EH (cell line): Measurements from ENCODE around the gene HOXB4.

Experiments
- DNase-seq: peaks from one replicate; pipeline ENCODE4 v3.0.0-alpha.2; 2015; ENCODE audit warnings: low read depth

The HOXB4 gene

DNA sequence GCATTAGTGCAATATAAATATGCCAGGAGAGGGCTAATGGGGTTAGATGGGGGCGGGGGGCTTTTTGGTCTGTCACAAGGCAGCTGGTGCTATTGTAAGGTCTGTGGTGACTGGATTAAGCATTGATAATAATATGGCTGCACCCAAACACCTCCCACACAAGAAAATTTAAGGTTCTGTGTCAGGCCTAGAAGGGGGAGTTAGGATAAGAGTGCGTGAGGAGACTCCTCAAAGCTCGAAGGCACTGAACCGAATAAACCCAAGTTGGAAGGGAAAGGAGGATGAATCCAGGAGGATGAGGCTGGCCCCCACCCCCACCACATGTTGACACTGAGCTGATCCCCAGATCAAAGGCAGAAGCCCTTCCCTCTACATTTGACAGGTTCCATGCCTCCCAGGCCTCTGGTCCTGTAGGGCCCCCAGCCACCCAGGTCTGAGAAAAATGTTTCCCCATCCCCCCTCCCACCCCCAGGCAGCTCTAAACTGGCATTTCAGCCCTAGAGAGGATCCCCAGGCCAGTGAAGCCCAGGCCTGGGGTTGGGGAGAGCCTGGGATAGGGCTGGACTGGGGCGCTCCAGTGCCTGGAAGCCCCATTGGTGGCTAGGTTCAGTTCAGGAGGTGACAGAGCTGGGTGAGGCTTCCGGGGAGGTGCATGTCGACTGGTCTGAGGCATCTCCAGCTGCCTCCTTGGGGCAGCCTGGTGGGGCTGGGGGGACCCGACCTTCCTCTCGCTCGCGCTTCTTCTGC is 49.0 kb downstream of the HOXB4 start:
- no peak for DNase-seq

DNA sequence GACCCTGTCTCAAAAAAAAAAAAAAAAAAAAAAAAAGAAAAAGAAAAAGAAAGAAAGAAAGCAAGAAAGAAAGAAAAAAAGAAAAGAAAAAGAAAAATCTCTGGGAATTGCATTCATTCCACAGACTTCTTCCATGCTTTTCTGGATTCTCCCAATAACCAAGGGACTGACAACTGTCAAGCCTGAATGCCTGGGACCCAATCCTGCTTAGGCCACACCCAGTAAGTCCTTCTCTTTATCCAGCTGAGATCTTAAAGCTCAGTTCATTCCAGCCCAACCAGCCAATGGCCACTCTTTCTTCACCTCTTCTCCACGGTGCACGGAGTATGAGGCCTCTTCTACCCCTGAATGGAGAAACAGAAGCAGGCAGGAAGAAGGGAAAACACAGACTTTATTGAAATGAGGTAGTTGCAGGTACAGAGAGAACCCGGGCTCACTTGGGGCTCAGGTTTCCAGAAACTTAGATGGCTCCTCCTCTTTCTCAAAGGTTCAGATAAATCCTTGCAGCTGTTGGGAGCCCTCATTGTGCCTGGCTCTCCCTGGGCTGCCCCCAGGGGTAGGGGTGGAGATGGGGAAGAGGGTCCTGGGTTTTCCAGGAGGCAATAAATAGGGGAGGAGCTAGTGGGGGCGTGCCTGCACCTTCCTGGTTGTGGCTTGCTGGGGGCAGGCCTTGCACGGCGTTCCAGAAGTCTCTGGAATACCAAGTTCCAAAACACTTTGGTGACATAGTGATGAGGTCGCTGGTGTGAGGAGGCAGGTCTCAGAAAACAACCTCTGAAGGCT is 49.8 kb downstream of the HOXB4 start:
- DNase-seq = no peak

DNA sequence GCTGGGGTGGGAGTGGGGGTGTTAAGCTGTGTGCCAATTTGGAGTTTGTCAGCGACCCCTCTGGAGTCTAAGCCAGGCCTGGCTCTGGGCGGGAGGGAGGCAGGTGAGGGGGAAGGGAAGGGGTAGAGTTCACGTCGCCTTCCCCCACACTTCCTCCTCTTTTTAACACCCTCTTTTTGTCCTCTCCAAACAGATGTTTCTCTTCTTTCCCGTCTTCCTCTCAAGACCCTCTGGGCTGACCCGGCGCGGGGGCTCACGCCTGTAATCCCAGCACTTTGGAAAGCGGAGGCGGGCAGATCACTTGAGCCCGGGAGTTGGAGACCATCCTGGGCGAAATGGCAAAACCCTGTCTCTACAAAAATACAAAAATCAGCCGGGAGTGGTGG is 50.6 kb downstream of the HOXB4 start:
- DNase-seq = no peak

DNA sequence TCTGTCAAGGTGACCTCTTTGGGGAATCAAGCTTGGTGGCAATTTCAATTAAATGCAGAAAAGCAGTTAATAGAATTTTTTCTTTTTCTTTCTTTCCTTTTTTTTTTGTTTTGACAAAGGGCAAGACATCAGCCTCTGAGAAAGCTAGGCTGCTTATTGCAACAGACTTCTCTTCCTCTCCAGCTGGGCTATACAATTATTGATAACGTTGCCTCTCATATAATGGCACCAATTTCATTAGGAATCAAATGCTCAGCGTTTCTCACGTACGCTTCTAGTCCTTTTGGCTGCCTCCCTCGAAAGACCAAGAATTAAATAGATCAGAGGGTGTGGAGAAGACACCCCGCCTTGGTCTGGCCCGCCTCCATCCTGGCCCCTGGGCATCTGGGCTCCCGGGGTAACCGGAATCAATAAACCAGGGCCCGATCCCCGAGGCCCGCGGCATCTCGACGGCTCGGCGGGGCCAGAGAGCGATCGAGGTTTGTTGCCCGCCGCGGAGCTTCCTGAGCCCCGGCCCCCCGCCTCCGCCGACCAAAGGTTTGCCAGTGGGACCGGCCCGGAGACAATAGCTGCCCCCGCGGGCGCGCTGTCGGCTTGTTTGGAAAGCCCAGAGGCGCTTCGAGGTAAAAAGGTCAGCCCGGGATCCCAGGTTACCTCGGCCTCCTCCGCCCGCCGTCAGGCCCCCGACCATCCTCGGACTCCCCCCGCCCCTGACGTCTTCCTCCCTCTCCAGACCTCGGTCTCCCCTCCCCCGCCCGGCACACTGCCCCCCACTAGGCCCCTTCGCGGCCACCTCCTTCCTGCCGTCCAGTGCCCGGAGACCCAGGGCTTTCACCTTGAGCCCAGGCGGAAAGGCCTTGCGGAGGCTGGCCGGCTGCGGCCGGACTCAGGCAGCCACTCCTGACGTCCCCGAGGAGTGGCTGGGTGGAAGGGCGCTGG is 51.3 kb downstream of the HOXB4 start:
- no peak for DNase-seq
